GM12865 (cell line): ENCODE measurements around the gene FOSB.

Experiments used
- DNase-seq: peaks from one replicate; pipeline ENCODE4 v3.0.0; 2010; ENCODE audit warnings: low read depth
- H3K4me3 ChIP-seq: 2 replicates; pipeline ENCODE4 v1.5.1; 2011; ENCODE audit warnings: mild to moderate bottlenecking, low read depth, low read length, control low read depth
- CTCF ChIP-seq: IDR thresholded peaks from 2 replicates; pipeline ENCODE4 v1.5.1; 2011; ENCODE audit warnings: low read length, control low read depth, low read depth, inconsistent platforms; ENCODE audit not compliant: insufficient read depth; ENCODE audit errors: missing control alignments

FOSB gene

GRCh38 chr19:45448425-45448756, 19.4 kb upstream of the FOSB start:
- H3K4me3 ChIP-seq: no peak overlapping the region
- TF ChIP-seq CTCF: no peak
- DNase-seq: no peak

- no peak overlapping the region for H3K4me3 ChIP-seq
- TF ChIP-seq CTCF: no peak
- DNase-seq: no peak
These were observed 18.9 kb upstream of the FOSB start for GRCh38 chr19:45448887-45449299.

GRCh38 chr19:45450012-45450333, 17.8 kb upstream of the FOSB start:
- H3K4me3 ChIP-seq: peak overlapping the region; percentile 56
- peak; percentile 70 for DNase-seq
- no peak for TF ChIP-seq CTCF

GRCh38 chr19:45451131-45451849, 16.5 kb upstream of the FOSB start:
- H3K4me3 ChIP-seq: peak overlapping the region; percentile 54
- DNase-seq: peak; percentile 83
- no peak for TF ChIP-seq CTCF

- no peak overlapping the region for H3K4me3 ChIP-seq
- DNase-seq: no peak
- TF ChIP-seq CTCF: no peak
These were observed 15.9 kb upstream of the FOSB start for GRCh38 chr19:45451850-45452387.

GRCh38 chr19:45455707-45456499, 11.9 kb upstream of the FOSB start:
- TF ChIP-seq CTCF: no peak
- H3K4me3 ChIP-seq: no peak overlapping the region
- DNase-seq: peak; percentile 67
